WTC11 (cell line): ENCODE data around the gene MYL9.

ENCODE experiments used
- ATF3 ChIP-seq: sonication (generic); formaldehyde crosslinking; conservative IDR thresholded peaks from 2 replicates; pipeline ENCODE4 v1.8.1; 2022; ENCODE audit warnings: mild to moderate bottlenecking, missing genetic modification reagents
- ETV6 ChIP-seq: sonication (generic); formaldehyde crosslinking; IDR thresholded peaks from 2 replicates; pipeline ENCODE4 v1.8.1; 2022; ENCODE audit warnings: mild to moderate bottlenecking, missing genetic modification reagents
- FOXJ3 ChIP-seq: sonication (generic); formaldehyde crosslinking; IDR thresholded peaks from 2 replicates; pipeline ENCODE4 v1.9.0; 2021; ENCODE audit warnings: missing genetic modification reagents, mild to moderate bottlenecking, borderline replicate concordance
- FOXK1 ChIP-seq: sonication (generic); formaldehyde crosslinking; IDR thresholded peaks from 2 replicates; pipeline ENCODE4 v1.8.0; 2022; ENCODE audit warnings: mild to moderate bottlenecking, moderate library complexity, missing genetic modification reagents
- MYBL2 ChIP-seq: sonication (generic); formaldehyde crosslinking; IDR thresholded peaks from 2 replicates; pipeline ENCODE4 v1.8.1; 2023; ENCODE audit warnings: mild to moderate bottlenecking, moderate library complexity, missing genetic modification reagents
- NFE2L1 ChIP-seq: sonication (generic); formaldehyde crosslinking; IDR thresholded peaks from 2 replicates; pipeline ENCODE4 v1.8.1; 2023; ENCODE audit warnings: missing genetic modification reagents
- NR2C2 ChIP-seq: sonication (generic); formaldehyde crosslinking; IDR thresholded peaks from 2 replicates; pipeline ENCODE4 v1.8.0; 2022; ENCODE audit warnings: mild to moderate bottlenecking, missing genetic modification reagents
- RORB ChIP-seq: fragments of 250-450 bp; sonication (Bioruptor Pico); IDR thresholded peaks from 2 replicates; pipeline ENCODE4 v1.9.0; 2021; ENCODE audit warnings: mild to moderate bottlenecking
- ZNF317 ChIP-seq: sonication (generic); formaldehyde crosslinking; IDR thresholded peaks from 2 replicates; pipeline ENCODE4 v1.8.1; 2023; ENCODE audit warnings: low read depth, mild to moderate bottlenecking, moderate library complexity, missing genetic modification reagents, borderline replicate concordance
- TF ChIP-seq, protein P1 (sequence below): fragments of 200-600 bp; IDR thresholded peaks from 2 replicates; pipeline ENCODE4 v1.8.0; 2022; ENCODE audit warnings: antibody characterized with exemption
- TF ChIP-seq, protein P2 (sequence below): sonication (generic); formaldehyde crosslinking; IDR thresholded peaks from 2 replicates; pipeline ENCODE4 v1.8.0; 2022; ENCODE audit warnings: mild to moderate bottlenecking, missing genetic modification reagents
- TF ChIP-seq, protein P3 (sequence below): fragments of 250-450 bp; sonication (Bioruptor Pico); IDR thresholded peaks from 2 replicates; pipeline ENCODE4 v2.1.2; 2022; ENCODE audit warnings: mild to moderate bottlenecking, moderate library complexity
- TF ChIP-seq, protein P4 (sequence below): sonication (generic); formaldehyde crosslinking; IDR thresholded peaks from 2 replicates; pipeline ENCODE4 v1.8.1; 2022; ENCODE audit warnings: missing genetic modification reagents, borderline replicate concordance
- TF ChIP-seq, protein P5 (sequence below): sonication (generic); formaldehyde crosslinking; IDR thresholded peaks from 2 replicates; pipeline ENCODE4 v1.8.0; 2022; ENCODE audit warnings: mild to moderate bottlenecking, missing genetic modification reagents

DNA sequence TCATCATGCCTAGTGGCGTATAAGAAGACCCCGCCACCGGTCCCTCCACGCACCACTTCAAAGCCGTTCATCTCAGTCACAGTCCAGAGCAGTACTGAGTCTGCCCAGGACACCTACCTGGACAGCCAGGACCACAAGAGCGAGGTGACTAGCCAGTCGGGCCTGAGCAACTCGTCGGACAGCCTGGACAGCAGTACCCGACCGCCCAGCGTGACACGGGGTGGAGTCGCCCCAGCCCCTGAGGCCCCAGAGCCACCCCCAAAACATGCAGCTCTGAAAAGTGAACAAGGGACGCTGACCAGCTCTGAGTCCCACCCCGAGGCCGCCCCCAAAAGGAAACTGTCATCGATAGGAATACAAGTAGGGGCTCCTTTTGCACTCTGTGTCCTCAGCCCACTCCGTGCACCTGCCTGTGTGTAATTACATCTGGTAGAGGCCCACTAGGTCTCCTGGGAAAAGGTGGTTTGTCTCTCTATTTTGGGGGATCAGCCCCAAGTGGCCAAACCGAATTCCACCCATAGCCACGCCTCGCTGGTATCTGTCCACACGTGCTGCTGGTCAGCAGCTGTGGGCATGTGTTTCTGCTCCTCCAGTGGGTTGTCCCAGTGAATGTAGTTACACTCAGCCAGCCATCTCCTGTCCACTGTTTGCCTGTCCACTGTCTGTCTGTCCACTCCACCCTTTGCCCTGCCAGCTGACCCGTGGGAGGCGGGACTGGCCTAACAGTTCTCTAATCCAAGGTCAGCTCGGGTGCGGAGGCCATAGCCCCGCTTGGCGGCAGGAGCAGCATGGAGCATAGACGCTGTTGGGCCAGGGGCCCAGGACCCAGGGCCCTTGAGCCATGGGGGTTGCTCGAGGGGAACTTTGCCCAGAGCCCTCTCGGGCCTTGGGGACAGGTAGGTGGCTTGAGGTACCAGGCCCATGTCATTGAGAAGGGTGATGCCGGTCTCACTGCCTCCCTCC is 44.3 kb upstream of the MYL9 start:
- TF ChIP-seq, protein P1, sequence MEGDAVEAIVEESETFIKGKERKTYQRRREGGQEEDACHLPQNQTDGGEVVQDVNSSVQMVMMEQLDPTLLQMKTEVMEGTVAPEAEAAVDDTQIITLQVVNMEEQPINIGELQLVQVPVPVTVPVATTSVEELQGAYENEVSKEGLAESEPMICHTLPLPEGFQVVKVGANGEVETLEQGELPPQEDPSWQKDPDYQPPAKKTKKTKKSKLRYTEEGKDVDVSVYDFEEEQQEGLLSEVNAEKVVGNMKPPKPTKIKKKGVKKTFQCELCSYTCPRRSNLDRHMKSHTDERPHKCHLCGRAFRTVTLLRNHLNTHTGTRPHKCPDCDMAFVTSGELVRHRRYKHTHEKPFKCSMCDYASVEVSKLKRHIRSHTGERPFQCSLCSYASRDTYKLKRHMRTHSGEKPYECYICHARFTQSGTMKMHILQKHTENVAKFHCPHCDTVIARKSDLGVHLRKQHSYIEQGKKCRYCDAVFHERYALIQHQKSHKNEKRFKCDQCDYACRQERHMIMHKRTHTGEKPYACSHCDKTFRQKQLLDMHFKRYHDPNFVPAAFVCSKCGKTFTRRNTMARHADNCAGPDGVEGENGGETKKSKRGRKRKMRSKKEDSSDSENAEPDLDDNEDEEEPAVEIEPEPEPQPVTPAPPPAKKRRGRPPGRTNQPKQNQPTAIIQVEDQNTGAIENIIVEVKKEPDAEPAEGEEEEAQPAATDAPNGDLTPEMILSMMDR: no peak
- TF ChIP-seq RORB (CRISPR knock-in tag) (no peak), FOXJ3 (no peak), ZNF317 (CRISPR knock-in tag) (no peak), MYBL2 (no peak), NFE2L1 (CRISPR knock-in tag) (no peak), ATF3 (CRISPR knock-in tag) (no peak), FOXK1 (no peak), NR2C2 (CRISPR knock-in tag) (no peak), ETV6 (no peak)
- TF ChIP-seq, protein P2, sequence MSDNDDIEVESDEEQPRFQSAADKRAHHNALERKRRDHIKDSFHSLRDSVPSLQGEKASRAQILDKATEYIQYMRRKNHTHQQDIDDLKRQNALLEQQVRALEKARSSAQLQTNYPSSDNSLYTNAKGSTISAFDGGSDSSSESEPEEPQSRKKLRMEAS (CRISPR knock-in tag): no peak
- TF ChIP-seq, protein P3, sequence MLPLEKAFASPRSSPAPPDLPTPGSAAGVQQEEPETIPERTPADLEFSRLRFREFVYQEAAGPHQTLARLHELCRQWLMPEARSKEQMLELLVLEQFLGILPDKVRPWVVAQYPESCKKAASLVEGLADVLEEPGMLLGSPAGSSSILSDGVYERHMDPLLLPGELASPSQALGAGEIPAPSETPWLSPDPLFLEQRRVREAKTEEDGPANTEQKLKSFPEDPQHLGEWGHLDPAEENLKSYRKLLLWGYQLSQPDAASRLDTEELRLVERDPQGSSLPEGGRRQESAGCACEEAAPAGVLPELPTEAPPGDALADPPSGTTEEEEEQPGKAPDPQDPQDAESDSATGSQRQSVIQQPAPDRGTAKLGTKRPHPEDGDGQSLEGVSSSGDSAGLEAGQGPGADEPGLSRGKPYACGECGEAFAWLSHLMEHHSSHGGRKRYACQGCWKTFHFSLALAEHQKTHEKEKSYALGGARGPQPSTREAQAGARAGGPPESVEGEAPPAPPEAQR: no peak
- TF ChIP-seq, protein P4, sequence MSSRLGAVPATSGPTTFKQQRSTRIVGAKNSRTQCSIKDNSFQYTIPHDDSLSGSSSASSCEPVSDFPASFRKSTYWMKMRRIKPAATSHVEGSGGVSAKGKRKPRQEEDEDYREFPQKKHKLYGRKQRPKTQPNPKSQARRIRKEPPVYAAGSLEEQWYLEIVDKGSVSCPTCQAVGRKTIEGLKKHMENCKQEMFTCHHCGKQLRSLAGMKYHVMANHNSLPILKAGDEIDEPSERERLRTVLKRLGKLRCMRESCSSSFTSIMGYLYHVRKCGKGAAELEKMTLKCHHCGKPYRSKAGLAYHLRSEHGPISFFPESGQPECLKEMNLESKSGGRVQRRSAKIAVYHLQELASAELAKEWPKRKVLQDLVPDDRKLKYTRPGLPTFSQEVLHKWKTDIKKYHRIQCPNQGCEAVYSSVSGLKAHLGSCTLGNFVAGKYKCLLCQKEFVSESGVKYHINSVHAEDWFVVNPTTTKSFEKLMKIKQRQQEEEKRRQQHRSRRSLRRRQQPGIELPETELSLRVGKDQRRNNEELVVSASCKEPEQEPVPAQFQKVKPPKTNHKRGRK (CRISPR knock-in tag): no peak
- TF ChIP-seq, protein P5, sequence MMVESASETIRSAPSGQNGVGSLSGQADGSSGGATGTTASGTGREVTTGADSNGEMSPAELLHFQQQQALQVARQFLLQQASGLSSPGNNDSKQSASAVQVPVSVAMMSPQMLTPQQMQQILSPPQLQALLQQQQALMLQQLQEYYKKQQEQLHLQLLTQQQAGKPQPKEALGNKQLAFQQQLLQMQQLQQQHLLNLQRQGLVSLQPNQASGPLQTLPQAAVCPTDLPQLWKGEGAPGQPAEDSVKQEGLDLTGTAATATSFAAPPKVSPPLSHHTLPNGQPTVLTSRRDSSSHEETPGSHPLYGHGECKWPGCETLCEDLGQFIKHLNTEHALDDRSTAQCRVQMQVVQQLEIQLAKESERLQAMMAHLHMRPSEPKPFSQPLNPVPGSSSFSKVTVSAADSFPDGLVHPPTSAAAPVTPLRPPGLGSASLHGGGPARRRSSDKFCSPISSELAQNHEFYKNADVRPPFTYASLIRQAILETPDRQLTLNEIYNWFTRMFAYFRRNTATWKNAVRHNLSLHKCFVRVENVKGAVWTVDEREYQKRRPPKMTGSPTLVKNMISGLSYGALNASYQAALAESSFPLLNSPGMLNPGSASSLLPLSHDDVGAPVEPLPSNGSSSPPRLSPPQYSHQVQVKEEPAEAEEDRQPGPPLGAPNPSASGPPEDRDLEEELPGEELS (CRISPR knock-in tag): no peak
